SK-N-SH (cell line): ENCODE measurements around the gene TBC1D10B. TPM values are rescaled to one million over a fixed set of nuclear protein-coding genes. Genes with fewer than 3 reads are reported as not detected.

Experiments
- CTCF ChIA-PET: fragments of 300-600, 350-600 bp; formaldehyde crosslinking; extraction: SDS; loops from one replicate; lab custom pipeline; 2021; lab: Yijun Ruan, JAX
- POLR2A ChIA-PET: fragments of 350-600 bp; sonication (Branson Sonifier 250); formaldehyde crosslinking; extraction: SDS; loops from one replicate; lab custom pipeline; 2020; ENCODE audit warnings: antibody characterized with exemption, inconsistent platforms; lab: Yijun Ruan, JAX
- DNase-seq: peaks from one replicate; pipeline ENCODE4 v3.0.0; 2012
- H2AFZ ChIP-seq: fragments of 200-600 bp; sonication (generic); 2 replicates; pipeline ENCODE4 v1.8.1; 2016; ENCODE audit warnings: antibody characterized with exemption, mild to moderate bottlenecking, low read depth
- H3F3A ChIP-seq: fragments of 200-600 bp; sonication (generic); replicated peaks from 2 replicates; pipeline ENCODE3; 2016; ENCODE audit warnings: antibody characterized with exemption, mild to moderate bottlenecking; ENCODE audit not compliant: insufficient read depth
- H3K27ac ChIP-seq, 2 experiments: fragments of 200-500 bp in 1 of 2; fragments of 200-600 bp in 1 of 2; sonication (Bioruptor generic) in 1 of 2; sonication (generic), shearing (Covaris generic) in 1 of 2; 2 replicates each; pipeline versions ENCODE4 v1.5.1 to v1.6.1; 2014 to 2016; ENCODE audit warnings: low read depth in 2 of 2, inconsistent platforms in 1 of 2, low read length in 1 of 2, mild to moderate bottlenecking in 1 of 2, mixed read lengths in 1 of 2
- H3K27me3 ChIP-seq: fragments of 200-600 bp; sonication (generic), shearing (Covaris generic); 2 replicates; pipeline ENCODE4 v1.6.1; 2016; ENCODE audit warnings: mixed run types; ENCODE audit not compliant: insufficient read depth
- H3K36me3 ChIP-seq, 2 experiments: fragments of 200-500 bp in 1 of 2; fragments of 200-600 bp in 1 of 2; sonication (Bioruptor generic) in 1 of 2; sonication (generic) in 1 of 2; replicated peaks in 1 of 2; 2 replicates each; pipeline versions ENCODE3 to v1.5.1; 2014 to 2016; ENCODE audit warnings: low read length in 1 of 2, mild to moderate bottlenecking in 1 of 2; ENCODE audit not compliant: insufficient read depth in 2 of 2, control insufficient read depth in 1 of 2
- H3K4me1 ChIP-seq, 2 experiments: fragments of 200-500 bp in 1 of 2; fragments of 200-600 bp in 1 of 2; sonication (Bioruptor generic) in 1 of 2; sonication (generic), shearing (Covaris generic) in 1 of 2; 2 replicates each; pipeline versions ENCODE4 v1.5.1 to v1.6.1; 2014 to 2016; ENCODE audit warnings: low read depth in 1 of 2, low read length in 1 of 2, mixed run types in 1 of 2; ENCODE audit not compliant: insufficient read depth in 2 of 2, control insufficient read depth in 1 of 2
- H3K4me2 ChIP-seq: fragments of 200-600 bp; sonication (generic), shearing (Covaris generic); 2 replicates; pipeline ENCODE4 v1.6.1; 2017; ENCODE audit warnings: mixed run types
- H3K4me3 ChIP-seq, 2 experiments: fragments of 200-500 bp in 1 of 2; fragments of 200-600 bp in 1 of 2; sonication (Bioruptor generic) in 1 of 2; sonication (generic), shearing (Covaris generic) in 1 of 2; 2 replicates each; pipeline versions ENCODE4 v1.5.1 to v1.8.1; 2014 to 2016; ENCODE audit warnings: low read depth in 2 of 2, inconsistent platforms in 1 of 2, low read length in 1 of 2, mild to moderate bottlenecking in 1 of 2, mixed read lengths in 1 of 2, moderate library complexity in 1 of 2
- H3K79me2 ChIP-seq: fragments of 200-600 bp; sonication (generic); 2 replicates; pipeline ENCODE4 v1.8.1; 2017; ENCODE audit warnings: mild to moderate bottlenecking; ENCODE audit not compliant: insufficient read depth
- H3K9ac ChIP-seq: fragments of 200-600 bp; sonication (generic); 2 replicates; pipeline ENCODE4 v1.6.1; 2017; ENCODE audit warnings: mixed run types
- H3K9me2 ChIP-seq: fragments of 200-600 bp; sonication (generic); 2 replicates; pipeline ENCODE4 v1.6.1; 2017; ENCODE audit warnings: mixed run types
- H3K9me3 ChIP-seq: fragments of 200-600 bp; sonication (generic); 2 replicates; pipeline ENCODE4 v1.6.1; 2017; ENCODE audit warnings: mixed run types, mild to moderate bottlenecking, moderate library complexity
- H4K20me1 ChIP-seq: fragments of 200-600 bp; sonication (generic); 2 replicates; pipeline ENCODE4 v1.6.1; 2017; ENCODE audit warnings: mild to moderate bottlenecking, mixed run types; ENCODE audit not compliant: insufficient read depth
- FOSL2 ChIP-seq: IDR thresholded peaks from 2 replicates; pipeline ENCODE4 v1.4.0; 2012; ENCODE audit warnings: low read depth, mild to moderate bottlenecking, moderate library complexity, borderline replicate concordance
- FOXJ3 ChIP-seq: sonication (generic); formaldehyde crosslinking; IDR thresholded peaks from 2 replicates; pipeline ENCODE4 v1.5.1; 2020; ENCODE audit warnings: mild to moderate bottlenecking, missing genetic modification reagents
- GABPA ChIP-seq: IDR thresholded peaks from 2 replicates; pipeline ENCODE4 v1.4.0; 2012; ENCODE audit warnings: low read depth, mild to moderate bottlenecking
- JUND ChIP-seq: IDR thresholded peaks from 2 replicates; pipeline ENCODE4 v1.4.0; 2012
- MAX ChIP-seq: IDR thresholded peaks from 2 replicates; pipeline ENCODE4 v1.4.0; 2012; ENCODE audit warnings: low read depth
- MXI1 ChIP-seq: IDR thresholded peaks from 2 replicates; pipeline ENCODE4 v1.6.1; 2012; ENCODE audit warnings: mild to moderate bottlenecking, low read depth, low read length, improper control_type of control experiment
- NRF1 ChIP-seq: IDR thresholded peaks from 2 replicates; pipeline ENCODE4 v1.6.1; 2012; ENCODE audit warnings: low read depth, mild to moderate bottlenecking, low read length
- POLR2AphosphoS5 ChIP-seq: IDR thresholded peaks from 2 replicates; pipeline ENCODE4 v1.6.1; 2012; ENCODE audit warnings: low read depth, low read length
- RAD21 ChIP-seq: IDR thresholded peaks from 2 replicates; pipeline ENCODE4 v1.6.1; 2012; ENCODE audit warnings: mild to moderate bottlenecking, low read length
- RCOR1 ChIP-seq: fragments of 150-350 bp; IDR thresholded peaks from 2 replicates; pipeline ENCODE4 v1.6.1; 2017; ENCODE audit warnings: antibody characterized with exemption, low read length
- RXRA ChIP-seq: IDR thresholded peaks from 2 replicates; pipeline ENCODE4 v1.4.0; 2012; ENCODE audit warnings: low read depth, mild to moderate bottlenecking, borderline replicate concordance
- SIN3A ChIP-seq: IDR thresholded peaks from 2 replicates; pipeline ENCODE4 v1.6.1; 2012; ENCODE audit warnings: low read depth, mild to moderate bottlenecking, low read length, moderate library complexity, borderline replicate concordance
- SMC3 ChIP-seq: IDR thresholded peaks from 2 replicates; pipeline ENCODE4 v1.6.1; 2012; ENCODE audit warnings: low read depth, low read length, improper control_type of control experiment
- TEAD4 ChIP-seq: IDR thresholded peaks from 2 replicates; pipeline ENCODE4 v1.4.0; 2012; ENCODE audit warnings: mild to moderate bottlenecking, borderline replicate concordance; ENCODE audit not compliant: insufficient read depth
- USF1 ChIP-seq: IDR thresholded peaks from 2 replicates; pipeline ENCODE4 v1.4.0; 2012; ENCODE audit warnings: low read depth, borderline replicate concordance
- YY1 ChIP-seq: IDR thresholded peaks from 2 replicates; pipeline ENCODE4 v1.4.0; 2012; ENCODE audit warnings: low read depth, mild to moderate bottlenecking
- ZBTB33 ChIP-seq: IDR thresholded peaks from 2 replicates; pipeline ENCODE4 v1.4.0; 2012; ENCODE audit warnings: low read depth, borderline replicate concordance
- WGBS: methylation state at CpG from one replicate; pipeline ENCODE4 v1.1.6; 2017; ENCODE audit warnings: low lambda C conversion rate; 5-methylcytosine and 5-hydroxymethylcytosine counted together
- polyA plus RNA-seq, 3 experiments: library from polyadenylated mRNA; depleted of rRNA; stranded (reverse); fragments of >200 nt; gene quantifications; 2 replicates each; pipeline ENCODE4 v1.2.3, GENCODE V29; 2012

The TBC1D10B gene
- polyA plus RNA-seq, 1 of the 3 experiments (the other 2 are of a cell fraction): 20.5 TPM

- Histone ChIP-seq H3K9ac (no peak within 1 kb of the TSS), H3K4me2 (no peak within 1 kb of the TSS), H3K27me3 (no peaks in the 10 kb centered on the region), H2AFZ (no peak within 1 kb of the TSS), H3K27ac (no peak within 1 kb of the TSS), H3K4me1 (peaks cover 10 to 25% of the 10 kb centered on the region in 2 experiments; a peak in 3 of 4 replicates), H3K4me3 (no peak within 1 kb of the TSS), H3K36me3 (no peaks in the 10 kb centered on the region), H3K9me3 (no peaks in the 10 kb centered on the region), H3K9me2 (no peaks in the 10 kb centered on the region), H3K79me2 (peaks cover 10% of the 10 kb centered on the region), H3F3A (peaks cover 11% of the 10 kb centered on the region), H4K20me1 (peaks cover 4% of the 10 kb centered on the region)
- CTCF ChIA-PET: no interaction called here
- no peak for DNase-seq
- TF ChIP-seq JUND (no peak), USF1 (no peak), TEAD4 (no peak), SMC3 (no peak), POLR2AphosphoS5 (no peak), YY1 (no peak), ZBTB33 (no peak), RAD21 (no peak), NRF1 (no peak), RCOR1 (no peak), MXI1 (no peak), RXRA (no peak), SIN3A (no peak), GABPA (no peak), MAX (no peak)
- WGBS: 83% methylated on average over 2 of the region's 6 CpGs
- POLR2A ChIA-PET: no interaction called here
These were observed 4.2 kb upstream of the TBC1D10B start, which contains the start of gene MYL11 for GRCh38 chr16:30374538-30374937. MYL11 (plus strand) TSS chr16:30374802; CDS start chr16:30374858, 56 bp downstream.

GRCh38 chr16:30372725-30373124 lies 2.4 kb upstream of the TBC1D10B start:
- Histone ChIP-seq H3K4me1 (peaks cover 10 to 37% of the 10 kb centered on the region in 2 experiments), H3K27me3 (no peaks in the 10 kb centered on the region), H3K4me2 (no peak overlapping the region), H3K9ac (no peak overlapping the region), H3K27ac (no peak overlapping the region), H3F3A (peaks cover 8% of the 10 kb centered on the region), H2AFZ (no peak overlapping the region), H3K79me2 (peaks cover 22% of the 10 kb centered on the region), H3K36me3 (no peaks in the 10 kb centered on the region), H4K20me1 (peaks cover 19% of the 10 kb centered on the region), H3K9me3 (no peaks in the 10 kb centered on the region), H3K9me2 (no peaks in the 10 kb centered on the region), H3K4me3 (no peak overlapping the region)
- CTCF ChIA-PET: interaction anchor here (1.3 kb wide), 1 partner anchor 37 kb away, joined by 5 read pairs; no protein-coding TSS in a partner anchor
- POLR2A ChIA-PET: no interaction called here
- DNase-seq: no peak
- WGBS: 88% methylated on average over 5 of the region's 5 CpGs
- TF ChIP-seq JUND (no peak), FOXJ3 (CRISPR knock-in tag) (no peak), RCOR1 (no peak), FOSL2 (no peak)
